T follicular helper cell (primary cell): ENCODE results near the gene MIER3.

Experiments
- DNase-seq: peaks from one replicate; pipeline ENCODE4 v3.0.0-alpha.2; 2020; ENCODE audit warnings: low read depth

Gene MIER3

GRCh38 chr5:56959326-56959725, 7.4 kb upstream of the MIER3 start:
- DNase-seq: no peak

GRCh38 chr5:56958595-56958994, 6.7 kb upstream of the MIER3 start:
- no peak for DNase-seq

- no peak for DNase-seq
Measured at GRCh38 chr5:56954262-56954661, 2.3 kb upstream of the MIER3 start.

GRCh38 chr5:56951126-56951945, 587 bp downstream of the MIER3 start:
- DNase-seq: peak; percentile 1

GRCh38 chr5:56950626-56951125, 1.2 kb downstream of the MIER3 start:
- peak; percentile 19 for DNase-seq

DNA sequence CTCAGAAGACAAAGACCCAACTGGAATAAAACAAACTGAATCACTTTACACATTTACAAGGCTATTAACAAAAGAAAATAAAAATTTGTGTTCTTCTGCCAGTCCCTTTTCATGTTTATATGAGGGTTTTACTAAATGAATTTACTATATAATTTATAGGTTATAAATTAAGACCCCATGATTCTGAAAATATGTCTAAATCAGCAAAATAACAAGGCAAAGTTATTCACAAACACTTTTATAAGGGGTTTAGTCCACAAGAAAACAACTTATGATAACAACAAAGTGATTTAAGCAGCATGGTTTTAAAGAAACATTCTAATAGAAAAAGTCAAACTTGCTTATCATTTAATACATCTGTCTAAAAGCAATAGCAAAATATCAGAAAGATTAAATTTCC, 4.9 kb downstream of the MIER3 start:
- no peak for DNase-seq

DNA sequence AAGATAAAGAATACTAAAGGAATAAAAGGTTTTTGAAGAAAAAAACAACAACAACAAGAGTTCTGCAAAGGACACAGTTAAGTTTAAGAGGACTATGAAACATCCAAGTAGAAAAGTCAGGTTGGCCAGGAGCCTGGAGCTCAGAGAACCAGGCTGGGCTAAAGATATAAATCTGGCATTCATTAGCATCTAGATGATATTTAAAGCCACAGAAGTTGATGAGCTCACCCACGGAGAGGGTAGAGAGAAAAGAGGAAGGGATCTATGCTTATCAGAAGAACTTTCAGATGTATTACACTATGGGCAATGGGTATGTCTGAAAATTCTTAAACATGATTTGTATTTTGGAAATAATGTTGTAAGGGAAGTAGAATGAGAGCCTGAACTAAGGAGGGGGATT, 9.9 kb downstream of the MIER3 start:
- DNase-seq: no peak

GRCh38 chr5:56938858-56939257, 13.1 kb downstream of the MIER3 start:
- DNase-seq: no peak

DNA sequence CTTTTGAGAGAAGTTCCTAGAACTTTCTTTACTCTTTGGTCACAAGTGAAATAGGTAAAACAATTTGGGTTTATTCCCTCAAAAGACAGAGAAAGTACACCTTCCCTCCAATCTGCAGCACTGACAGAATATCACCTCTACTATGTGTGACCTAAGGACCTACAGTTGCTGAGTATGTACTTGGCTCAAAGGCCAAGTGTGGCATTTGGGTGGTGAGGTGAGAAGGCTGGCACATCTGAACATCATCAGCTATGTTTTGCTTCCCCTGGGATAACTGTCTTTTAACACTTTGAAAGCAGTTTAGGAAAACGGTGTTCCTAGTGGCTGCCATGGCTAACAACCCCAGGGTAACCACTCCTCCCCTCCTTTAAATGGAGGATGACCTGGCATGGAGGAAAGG, 17.6 kb downstream of the MIER3 start:
- no peak for DNase-seq

- no peak for DNase-seq
Measured at GRCh38 chr5:56922922-56923321, 29.0 kb downstream of the MIER3 start.

- DNase-seq: no peak
Measured at GRCh38 chr5:56919942-56920662, 31.8 kb downstream of the MIER3 start.

DNA sequence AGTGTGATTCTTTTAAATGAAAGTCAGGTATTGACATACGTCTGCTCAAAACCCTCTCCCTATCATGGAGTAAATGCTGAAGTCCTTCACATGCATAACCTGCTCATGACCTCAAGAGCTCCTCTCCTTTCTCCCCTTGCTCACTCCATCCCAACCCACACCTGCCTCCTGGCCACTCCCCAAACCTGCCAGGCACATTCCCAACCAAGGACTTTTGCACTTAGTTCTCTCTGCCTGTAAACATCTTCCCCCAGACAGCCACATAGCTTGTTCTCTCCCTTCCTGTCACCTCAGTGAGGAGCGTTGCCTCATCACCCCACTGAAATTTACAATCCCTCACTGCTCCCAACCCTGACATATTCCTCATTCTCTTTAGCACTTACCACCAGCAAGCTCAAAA, 33.9 kb downstream of the MIER3 start:
- DNase-seq: no peak

DNA sequence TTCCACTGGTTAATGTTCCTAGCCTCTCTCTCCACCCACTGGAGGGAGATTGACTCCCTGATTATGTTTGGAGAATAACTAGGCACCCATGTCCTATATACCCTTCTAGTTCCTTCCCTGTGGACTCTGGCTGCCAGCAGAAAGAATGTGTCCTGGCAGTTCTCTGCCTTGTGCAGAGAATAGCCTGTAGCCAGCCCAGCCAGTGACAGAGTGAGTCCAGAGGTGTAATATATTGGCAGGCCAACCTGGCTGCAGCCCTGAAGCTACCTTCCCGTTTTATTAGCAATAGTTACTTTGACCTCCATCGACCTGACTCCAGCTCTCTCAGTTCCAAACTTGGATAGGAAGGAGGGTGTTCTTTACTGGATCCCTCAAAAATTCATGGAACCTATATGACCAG, 34.4 kb downstream of the MIER3 start:
- DNase-seq: no peak

GRCh38 chr5:56914678-56915077, 37.2 kb downstream of the MIER3 start:
- no peak for DNase-seq

- DNase-seq: no peak
Measured at GRCh38 chr5:56913766-56914165, 38.2 kb downstream of the MIER3 start.

GRCh38 chr5:56910210-56910965, 41.5 kb downstream of the MIER3 start:
- peak; percentile 6 for DNase-seq

DNA sequence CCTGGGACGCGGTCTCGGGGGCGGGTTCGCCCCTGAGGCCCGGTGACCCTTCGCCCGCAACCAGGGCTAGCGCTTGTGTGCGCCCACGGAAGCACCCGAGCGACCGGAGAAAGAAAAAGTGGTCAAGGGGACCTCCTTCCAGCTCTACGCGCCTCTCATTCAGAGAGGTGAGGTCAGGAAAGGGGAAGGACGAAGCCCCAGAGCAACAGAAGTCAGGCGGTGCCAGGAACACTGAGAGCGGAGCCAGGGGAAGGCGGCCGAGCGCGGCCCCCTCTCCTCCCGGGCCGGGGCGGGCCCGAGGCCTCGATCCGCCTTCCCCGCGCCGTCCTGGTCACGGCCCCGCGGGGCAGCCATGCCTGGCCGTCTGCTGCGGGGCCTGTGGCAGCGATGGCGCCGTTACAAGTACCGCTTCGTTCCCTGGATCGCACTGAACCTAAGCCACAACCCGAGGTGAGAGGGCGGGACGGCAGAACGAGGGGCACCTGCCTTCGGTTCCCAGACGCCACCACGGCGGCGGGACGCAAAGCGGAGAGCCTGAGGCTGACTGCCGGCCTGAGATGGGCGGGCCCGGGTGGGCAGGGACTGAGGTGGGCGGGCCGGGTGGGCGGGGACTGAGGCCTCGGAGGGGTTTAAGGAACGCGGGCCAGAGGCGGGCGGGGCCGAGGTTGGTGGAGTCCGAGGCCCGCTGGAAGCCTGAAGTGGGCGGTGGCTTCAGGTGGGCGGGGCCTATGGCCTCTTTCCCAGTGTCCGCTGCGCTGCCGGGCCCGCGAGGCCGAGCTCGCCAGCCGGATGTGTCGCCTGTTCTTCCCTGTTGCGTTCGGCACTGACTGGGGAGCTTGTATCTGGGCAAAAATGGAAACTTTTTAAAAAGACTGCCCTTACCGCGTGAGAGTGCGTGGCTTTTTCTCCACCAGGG, 42.4 kb downstream of the MIER3 start, which contains the start of gene SETD9:
SETD9 (plus strand) TSS at position 303 of the 916 bp plus-strand sequence; CDS start at position 353, 50 bp downstream.
- DNase-seq: peak; percentile 72

DNA sequence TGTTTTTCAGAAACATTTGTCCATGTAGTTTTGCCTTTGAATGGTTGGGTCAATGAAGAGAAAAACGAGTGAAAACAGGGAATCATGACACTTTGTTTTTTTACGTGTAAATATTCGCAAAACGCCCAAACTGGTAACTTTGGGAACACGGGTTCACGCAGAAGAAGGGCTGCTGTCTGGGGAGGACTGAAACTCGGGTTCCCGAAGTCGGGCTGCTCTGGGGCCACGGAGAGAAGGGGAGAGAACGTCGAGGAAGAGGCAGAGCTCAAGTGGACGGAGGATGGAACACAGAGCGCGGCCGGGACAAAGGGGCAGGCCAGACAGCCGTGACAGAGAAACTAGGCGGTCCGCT, 43.0 kb downstream of the MIER3 start:
- no peak for DNase-seq

GRCh38 chr5:56900858-56901578, 50.9 kb downstream of the MIER3 start:
- peak; percentile 4 for DNase-seq

- DNase-seq: no peak
Measured at GRCh38 chr5:56900395-56900794, 51.5 kb downstream of the MIER3 start.

DNA sequence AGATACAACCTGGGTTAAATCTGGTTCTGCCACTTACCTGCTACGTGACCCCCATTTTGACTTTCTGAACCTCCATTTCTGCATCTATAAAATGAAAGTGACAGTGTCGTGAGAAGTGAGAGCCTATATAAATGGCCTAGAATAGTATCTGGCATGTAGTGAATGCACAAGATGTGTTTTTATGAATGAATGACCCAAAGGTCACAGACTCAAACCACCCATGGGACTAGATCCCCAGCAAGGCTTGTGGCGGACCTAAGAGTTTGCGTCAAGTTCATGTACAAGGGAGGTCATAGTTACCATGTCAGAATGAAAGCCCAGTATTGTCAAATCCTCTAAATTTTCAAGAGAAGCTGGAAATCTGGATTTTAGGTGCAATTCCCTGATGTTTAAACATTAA, 53.7 kb downstream of the MIER3 start:
- no peak for DNase-seq
